MG63 (cell line): Measurements from ENCODE around the gene FAM234A. TPM values are rescaled to one million over a fixed set of nuclear protein-coding genes. Genes with fewer than 3 reads are reported as not detected.
A peak's percentile ranks its signal among the peaks of the same experiment; 100 is the strongest.
"Not testable (repeated sequence)": the region's sequence is repeated elsewhere in the genome, so short reads cannot be mapped to it uniquely, and the experiment has no call there.

Experiments
- DNase-seq: peaks from one replicate; pipeline ENCODE4 v3.0.0-alpha.2; 2020
- H3K27me3 ChIP-seq: fragments of 250-450 bp; sonication (Bioruptor Pico); 2 replicates; pipeline ENCODE4 v1.5.1; 2020; ENCODE audit warnings: mild to moderate bottlenecking, moderate library complexity
- H3K36me3 ChIP-seq: fragments of 250-450 bp; sonication (Bioruptor Pico); 2 replicates; pipeline ENCODE4 v1.5.1; 2020; ENCODE audit warnings: mild to moderate bottlenecking, moderate library complexity
- H3K4me3 ChIP-seq: fragments of 250-450 bp; sonication (Bioruptor Pico); 2 replicates; pipeline ENCODE4 v1.5.1; 2020; ENCODE audit warnings: mild to moderate bottlenecking, moderate library complexity
- H3K9me3 ChIP-seq: fragments of 250-450 bp; sonication (Bioruptor Pico); 2 replicates; pipeline ENCODE4 v1.5.1; 2020; ENCODE audit warnings: mild to moderate bottlenecking, moderate library complexity
- total RNA-seq: library from RNA; depleted of rRNA; stranded (reverse); fragments of >200 nt; shearing (Covaris generic); gene quantifications from 2 replicates; pipeline ENCODE4 v1.2.3, GENCODE V29; 2014; ENCODE audit warnings: low replicate concordance; rRNA removed

FAM234A gene, protein sequence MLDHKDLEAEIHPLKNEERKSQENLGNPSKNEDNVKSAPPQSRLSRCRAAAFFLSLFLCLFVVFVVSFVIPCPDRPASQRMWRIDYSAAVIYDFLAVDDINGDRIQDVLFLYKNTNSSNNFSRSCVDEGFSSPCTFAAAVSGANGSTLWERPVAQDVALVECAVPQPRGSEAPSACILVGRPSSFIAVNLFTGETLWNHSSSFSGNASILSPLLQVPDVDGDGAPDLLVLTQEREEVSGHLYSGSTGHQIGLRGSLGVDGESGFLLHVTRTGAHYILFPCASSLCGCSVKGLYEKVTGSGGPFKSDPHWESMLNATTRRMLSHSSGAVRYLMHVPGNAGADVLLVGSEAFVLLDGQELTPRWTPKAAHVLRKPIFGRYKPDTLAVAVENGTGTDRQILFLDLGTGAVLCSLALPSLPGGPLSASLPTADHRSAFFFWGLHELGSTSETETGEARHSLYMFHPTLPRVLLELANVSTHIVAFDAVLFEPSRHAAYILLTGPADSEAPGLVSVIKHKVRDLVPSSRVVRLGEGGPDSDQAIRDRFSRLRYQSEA
- total RNA-seq = 65.6 and 106 TPM in 2 replicates

GRCh38 chr16:234468-235305 is at the start of gene FAM234A:
Gene FAM234A, plus strand, starts transcription at chr16:234821. Its CDS starts 19,593 bp downstream, at chr16:254414.
- DNase-seq = peak; percentile 95
- peak within 1 kb of the TSS; percentile 94 for H3K4me3 ChIP-seq

GRCh38 chr16:185213-185612 is 49.4 kb upstream of the FAM234A start:
- H3K4me3 ChIP-seq = no peak overlapping the region
- peaks cover 9% of the 10 kb centered on the region for H3K27me3 ChIP-seq
- H3K36me3 ChIP-seq = peaks cover 42% of the 10 kb centered on the region
- no peak for DNase-seq
- no peaks in the 10 kb centered on the region for H3K9me3 ChIP-seq

More at GRCh38 chr16:234468-235305, at the start of gene FAM234A:
- no peaks in the 10 kb centered on the region for H3K27me3 ChIP-seq
- H3K9me3 ChIP-seq = no peaks in the 10 kb centered on the region; the same call in 1 of the 2 replicates
- peaks cover 5% of the 10 kb centered on the region; the same call in 1 of the 2 replicates for H3K36me3 ChIP-seq

GRCh38 chr16:185691-186090 is 48.9 kb upstream of the FAM234A start:
- Histone ChIP-seq H3K27me3 (peaks cover 5% of the 10 kb centered on the region), H3K4me3 (no peak overlapping the region), H3K9me3 (no peaks in the 10 kb centered on the region), H3K36me3 (peaks cover 46% of the 10 kb centered on the region)
- no peak for DNase-seq

- H3K9me3 ChIP-seq = no peaks in the 10 kb centered on the region
- H3K36me3 ChIP-seq = peaks cover 55% of the 10 kb centered on the region
- H3K27me3 ChIP-seq = no peaks in the 10 kb centered on the region
- H3K4me3 ChIP-seq = no peak overlapping the region
- DNase-seq = no peak
Observed at GRCh38 chr16:187330-187729, 47.3 kb upstream of the FAM234A start.

- no peak for DNase-seq
Observed at GRCh38 chr16:188674-189073, 45.9 kb upstream of the FAM234A start.

DNA sequence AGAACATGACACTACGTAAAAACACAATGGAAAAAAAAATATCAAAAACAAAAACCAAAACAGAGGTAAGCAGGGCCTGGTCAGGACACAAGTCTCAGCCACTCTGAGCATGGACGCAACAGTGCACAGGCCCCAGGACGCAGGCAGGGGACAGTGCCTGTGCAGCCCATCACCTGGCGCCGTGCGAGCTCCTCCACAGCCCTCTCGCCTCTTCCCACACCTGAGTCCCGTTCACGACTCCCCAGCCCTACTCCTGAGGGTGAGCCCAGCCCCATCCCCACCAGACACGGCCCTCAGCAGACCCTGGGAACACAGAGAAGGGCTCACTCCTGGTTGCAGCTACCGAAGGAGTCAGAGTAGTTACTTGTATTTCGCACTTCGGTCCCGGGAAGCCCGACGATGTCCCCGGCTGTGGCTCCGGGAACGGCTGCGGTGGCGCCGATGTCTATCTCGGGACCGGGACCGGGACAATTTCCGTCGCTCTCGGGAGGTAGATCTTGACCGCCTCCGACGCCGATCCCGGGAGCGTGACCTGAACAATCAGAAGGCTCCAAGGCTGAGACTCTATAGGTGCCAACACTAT is 44.9 kb upstream of the FAM234A start:
- Histone ChIP-seq H3K4me3 (no peak overlapping the region), H3K27me3 (no peaks in the 10 kb centered on the region), H3K36me3 (peaks cover 68% of the 10 kb centered on the region), H3K9me3 (no peaks in the 10 kb centered on the region)
- no peak for DNase-seq

More at GRCh38 chr16:188674-189073, 45.9 kb upstream of the FAM234A start:
- Histone ChIP-seq H3K27me3 (no peaks in the 10 kb centered on the region), H3K9me3 (no peaks in the 10 kb centered on the region), H3K4me3 (no peak overlapping the region), H3K36me3 (peaks cover 66% of the 10 kb centered on the region)

GRCh38 chr16:191831-192230 is 42.8 kb upstream of the FAM234A start:
- no peaks in the 10 kb centered on the region for H3K27me3 ChIP-seq
- no peaks in the 10 kb centered on the region for H3K9me3 ChIP-seq
- H3K4me3 ChIP-seq = no peak overlapping the region
- DNase-seq = no peak
- H3K36me3 ChIP-seq = peaks cover 85% of the 10 kb centered on the region

DNA sequence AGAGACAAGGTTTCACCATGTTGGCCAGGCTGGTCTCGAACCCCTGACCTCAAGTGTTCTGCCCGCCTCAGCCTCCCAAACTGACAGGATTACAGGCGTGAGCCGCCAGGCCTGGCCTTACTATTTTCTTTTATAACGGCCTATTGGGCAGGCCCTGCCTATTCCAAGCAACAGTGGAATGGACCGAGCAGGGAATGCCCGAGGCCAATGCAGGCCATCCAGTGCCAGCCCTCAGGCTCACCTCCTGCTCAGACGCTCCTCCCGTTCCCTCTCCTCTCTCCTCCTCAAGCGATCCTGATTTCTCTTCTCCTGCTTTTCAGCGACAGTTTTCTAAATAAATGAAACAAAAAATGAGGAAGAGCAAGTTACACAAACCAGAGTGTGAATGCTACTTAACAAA is 41.9 kb upstream of the FAM234A start:
- H3K36me3 ChIP-seq = peaks cover 88% of the 10 kb centered on the region
- no peaks in the 10 kb centered on the region for H3K9me3 ChIP-seq
- H3K4me3 ChIP-seq = no peak overlapping the region
- no peaks in the 10 kb centered on the region for H3K27me3 ChIP-seq
- no peak for DNase-seq

DNA sequence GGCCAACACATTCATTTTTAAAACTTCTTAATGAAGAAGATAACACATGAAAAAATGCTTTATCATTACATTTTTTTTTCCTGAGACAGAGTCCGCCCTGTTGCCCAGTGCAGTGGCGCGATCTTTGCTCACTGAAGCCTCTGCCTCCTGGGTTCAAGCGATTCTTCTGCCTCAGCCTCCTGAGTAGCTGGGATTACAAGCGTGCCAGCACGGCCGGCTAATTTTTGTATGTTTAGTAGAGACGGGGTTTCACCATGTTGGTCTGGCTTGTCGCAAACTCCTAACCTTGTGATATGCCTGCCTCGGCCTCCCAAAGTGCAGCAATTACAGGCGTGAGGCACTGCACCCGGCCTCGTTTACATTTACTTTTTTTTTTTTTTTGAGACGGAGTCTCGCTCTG is 41.2 kb upstream of the FAM234A start:
- Histone ChIP-seq H3K4me3 (no peak overlapping the region), H3K36me3 (peaks cover 89% of the 10 kb centered on the region), H3K9me3 (no peaks in the 10 kb centered on the region), H3K27me3 (no peaks in the 10 kb centered on the region)
- no peak for DNase-seq

- Histone ChIP-seq H3K36me3 (peaks cover 89% of the 10 kb centered on the region), H3K27me3 (no peaks in the 10 kb centered on the region), H3K4me3 (no peak overlapping the region), H3K9me3 (no peaks in the 10 kb centered on the region)
- DNase-seq = no peak
Observed at GRCh38 chr16:194516-194915, 40.1 kb upstream of the FAM234A start.

DNA sequence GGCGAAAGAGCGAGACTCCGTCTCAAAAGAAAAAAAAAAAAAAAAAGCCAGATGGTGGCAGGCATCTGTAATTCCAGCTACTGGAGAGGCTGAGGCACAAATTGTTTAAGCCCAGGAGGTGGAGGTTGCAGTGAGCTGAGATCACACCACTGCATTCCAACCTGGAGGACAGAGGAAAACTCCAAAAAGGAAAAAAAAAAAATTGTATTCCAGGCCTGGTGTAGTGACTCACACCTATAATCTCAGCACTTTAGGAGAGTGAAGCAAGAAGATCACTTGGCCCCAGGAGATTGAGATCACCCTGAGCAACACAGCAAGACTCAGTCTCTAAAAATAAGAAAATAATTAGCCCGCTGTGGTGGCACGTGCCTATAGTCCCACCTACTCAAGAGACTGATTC is 34.2 kb upstream of the FAM234A start:
- DNase-seq = peak; percentile 30

GRCh38 chr16:203246-203645 is 31.4 kb upstream of the FAM234A start:
- H3K9me3 ChIP-seq = no peaks in the 10 kb centered on the region
- H3K36me3 ChIP-seq = peaks cover 82% of the 10 kb centered on the region
- no peak overlapping the region for H3K4me3 ChIP-seq
- DNase-seq = peak; percentile 23
- H3K27me3 ChIP-seq = no peaks in the 10 kb centered on the region

More for the DNA sequence above, 34.2 kb upstream of the FAM234A start:
- H3K9me3 ChIP-seq = no peaks in the 10 kb centered on the region
- H3K36me3 ChIP-seq = peaks cover 80% of the 10 kb centered on the region
- no peak overlapping the region for H3K4me3 ChIP-seq
- no peaks in the 10 kb centered on the region for H3K27me3 ChIP-seq

GRCh38 chr16:204046-204445 is 30.6 kb upstream of the FAM234A start:
- not testable (repeated sequence) for DNase-seq, H3K27me3 ChIP-seq, H3K4me3 ChIP-seq, H3K9me3 ChIP-seq
- peaks cover 81% of the 10 kb centered on the region for H3K36me3 ChIP-seq

- H3K9me3 ChIP-seq, H3K4me3 ChIP-seq, DNase-seq, H3K27me3 ChIP-seq: not testable (repeated sequence)
- peaks cover 83% of the 10 kb centered on the region for H3K36me3 ChIP-seq
Observed at GRCh38 chr16:209359-209758, 25.3 kb upstream of the FAM234A start.

DNA sequence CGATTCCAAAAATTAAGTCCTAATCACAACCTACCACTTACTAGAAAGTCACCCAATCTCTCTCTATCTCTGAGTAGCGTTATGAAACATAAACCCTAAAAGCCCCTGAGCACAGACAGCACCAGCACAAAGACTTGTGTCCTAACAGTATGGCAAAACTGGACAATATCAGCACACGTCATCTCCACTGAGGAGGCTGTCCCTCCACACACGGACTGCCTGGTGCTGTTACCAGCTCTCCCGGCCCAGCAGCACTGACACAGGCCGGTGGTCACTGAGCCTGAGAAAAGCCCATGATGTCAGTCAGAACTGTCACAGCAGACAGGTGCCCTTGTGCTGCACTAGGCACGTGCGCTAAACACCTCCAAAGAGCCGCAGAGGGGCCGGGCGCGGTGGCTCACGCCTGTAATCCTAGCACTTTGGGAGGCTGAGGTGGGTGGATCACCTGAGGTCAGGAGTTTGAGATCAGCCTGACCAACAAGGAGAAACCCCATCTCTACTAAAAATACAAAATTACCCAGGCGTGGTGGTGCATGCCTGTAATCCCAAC is 22.9 kb upstream of the FAM234A start:
- H3K36me3 ChIP-seq = peaks cover 77% of the 10 kb centered on the region
- not testable (repeated sequence) for DNase-seq

DNA sequence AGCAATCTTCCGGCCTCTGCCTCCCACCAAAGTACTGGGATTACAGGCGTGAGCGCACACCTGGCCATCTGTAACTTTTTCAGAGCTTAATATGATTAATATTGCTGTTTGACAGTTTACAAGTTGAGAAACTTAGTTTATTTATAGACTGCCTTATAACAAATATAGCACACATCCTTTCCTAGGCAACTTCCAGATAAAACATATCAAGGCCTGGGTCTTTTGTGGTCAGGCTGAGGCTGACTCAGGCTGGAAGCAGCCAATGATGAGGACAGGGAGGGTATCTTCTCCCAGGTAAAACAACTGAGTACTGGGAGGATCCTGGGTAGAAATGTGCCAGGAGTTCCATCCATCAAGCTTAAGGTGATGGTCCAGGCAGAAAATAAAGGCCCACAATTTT is 21.6 kb upstream of the FAM234A start:
- no peaks in the 10 kb centered on the region for H3K27me3 ChIP-seq
- no peak overlapping the region for H3K4me3 ChIP-seq
- peaks cover 77% of the 10 kb centered on the region for H3K36me3 ChIP-seq
- H3K9me3 ChIP-seq = no peaks in the 10 kb centered on the region
- DNase-seq = no peak

More for the DNA sequence above, 22.9 kb upstream of the FAM234A start:
- H3K27me3 ChIP-seq, H3K4me3 ChIP-seq, H3K9me3 ChIP-seq: not testable (repeated sequence)
